WTC11 (cell line): ENCODE data around the gene SELENOI. TPM values are rescaled to one million over a fixed set of nuclear protein-coding genes. Genes with fewer than 3 reads are reported as not detected.

Experiments used
- ATAC-seq: fragments of 200-7000 bp; cut with Tn5 transposase; 2 replicates; pipeline ENCODE4 v1.10.0; 2021; ENCODE audit warnings: mild to moderate bottlenecking, moderate library complexity
- Bru-seq: library from RNA; stranded (reverse); fragments of 400-500 nt; gene quantifications from one replicate; lab custom pipeline; 2021; lab: Mats Ljungman, UMichigan
- CTCF ChIA-PET: fragments of 300-600 bp; sonication (Branson Sonifier 250); formaldehyde crosslinking; loops from one replicate; lab custom pipeline; 2021; ENCODE audit warnings: antibody characterized with exemption; lab: Charles Lee
- POLR2A ChIA-PET: fragments of 350-600 bp; sonication (Branson Sonifier 250); formaldehyde crosslinking; loops from one replicate; lab custom pipeline; 2021; ENCODE audit warnings: antibody characterized with exemption; lab: Charles Lee
- DNase-seq: peaks from one replicate; pipeline ENCODE4 v3.0.0; 2021; ENCODE audit warnings: low spot score
- H3K27ac Mint-ChIP-seq: 2 replicates; pipeline ENCODE4 v1.8.0; 2021; ENCODE audit warnings: mixed read lengths
- H3K27me3 Mint-ChIP-seq: 2 replicates; pipeline ENCODE4 v1.8.0; 2021; ENCODE audit warnings: low read depth, mild to moderate bottlenecking, moderate library complexity, mixed read lengths
- H3K36me3 Mint-ChIP-seq: 2 replicates; pipeline ENCODE4 v1.8.0; 2021; ENCODE audit warnings: mixed read lengths
- H3K4me1 Mint-ChIP-seq: 2 replicates; pipeline ENCODE4 v1.8.0; 2022; ENCODE audit warnings: mixed read lengths
- H3K4me3 Mint-ChIP-seq: 2 replicates; pipeline ENCODE4 v1.8.0; 2021; ENCODE audit warnings: mild to moderate bottlenecking, moderate library complexity, mixed read lengths
- H3K9me3 Mint-ChIP-seq: 2 replicates; pipeline ENCODE4 v1.8.0; 2021; ENCODE audit warnings: mixed read lengths
- ARID4B ChIP-seq: sonication (generic); formaldehyde crosslinking; IDR thresholded peaks from 2 replicates; pipeline ENCODE4 v1.8.0; 2023; ENCODE audit warnings: missing genetic modification reagents, mild to moderate bottlenecking, borderline replicate concordance
- ATF1 ChIP-seq: sonication (generic); formaldehyde crosslinking; IDR thresholded peaks from 2 replicates; pipeline ENCODE4 v1.8.1; 2023; ENCODE audit warnings: mild to moderate bottlenecking, moderate library complexity, missing genetic modification reagents
- CREM ChIP-seq: sonication (generic); formaldehyde crosslinking; IDR thresholded peaks from 2 replicates; pipeline ENCODE4 v1.8.1; 2022; ENCODE audit warnings: mild to moderate bottlenecking, missing genetic modification reagents, moderate library complexity
- ETV6 ChIP-seq: sonication (generic); formaldehyde crosslinking; IDR thresholded peaks from 2 replicates; pipeline ENCODE4 v1.8.1; 2022; ENCODE audit warnings: mild to moderate bottlenecking, missing genetic modification reagents
- FOXK1 ChIP-seq: sonication (generic); formaldehyde crosslinking; IDR thresholded peaks from 2 replicates; pipeline ENCODE4 v1.8.0; 2022; ENCODE audit warnings: mild to moderate bottlenecking, moderate library complexity, missing genetic modification reagents
- JUN ChIP-seq: sonication (generic); formaldehyde crosslinking; IDR thresholded peaks from 2 replicates; pipeline ENCODE4 v1.8.0; 2023; ENCODE audit warnings: mild to moderate bottlenecking, missing genetic modification reagents
- MAX ChIP-seq: sonication (generic); formaldehyde crosslinking; IDR thresholded peaks from 2 replicates; pipeline ENCODE4 v1.8.0; 2022; ENCODE audit warnings: mild to moderate bottlenecking, missing genetic modification reagents
- MYBL2 ChIP-seq: sonication (generic); formaldehyde crosslinking; IDR thresholded peaks from 2 replicates; pipeline ENCODE4 v1.8.1; 2023; ENCODE audit warnings: mild to moderate bottlenecking, moderate library complexity, missing genetic modification reagents
- NFATC4 ChIP-seq: fragments of 250-450 bp; sonication (Bioruptor Pico); IDR thresholded peaks from 2 replicates; pipeline ENCODE4 v1.9.0; 2021; ENCODE audit warnings: mild to moderate bottlenecking
- NFYB ChIP-seq: sonication (generic); formaldehyde crosslinking; conservative IDR thresholded peaks from 2 replicates; pipeline ENCODE4 v1.8.0; 2022; ENCODE audit warnings: low read depth, missing genetic modification reagents
- NR2C2 ChIP-seq: sonication (generic); formaldehyde crosslinking; IDR thresholded peaks from 2 replicates; pipeline ENCODE4 v1.8.0; 2022; ENCODE audit warnings: mild to moderate bottlenecking, missing genetic modification reagents
- OVOL2 ChIP-seq: fragments of 250-450 bp; sonication (Bioruptor Pico); IDR thresholded peaks from 2 replicates; pipeline ENCODE4 v1.9.0; 2021; ENCODE audit warnings: mild to moderate bottlenecking, borderline replicate concordance
- PRRX2 ChIP-seq: fragments of 250-450 bp; sonication (Bioruptor Pico); IDR thresholded peaks from 2 replicates; pipeline ENCODE4 v1.8.0; 2021; ENCODE audit warnings: mild to moderate bottlenecking
- RELA ChIP-seq: sonication (generic); formaldehyde crosslinking; IDR thresholded peaks from 2 replicates; pipeline ENCODE4 v1.8.1; 2022; ENCODE audit warnings: missing genetic modification reagents, mild to moderate bottlenecking, borderline replicate concordance
- SP1 ChIP-seq: sonication (generic); formaldehyde crosslinking; conservative IDR thresholded peaks from 2 replicates; pipeline ENCODE4 v1.8.1; 2022; ENCODE audit warnings: missing genetic modification reagents
- ZNF121 ChIP-seq: sonication (generic); formaldehyde crosslinking; IDR thresholded peaks from 2 replicates; pipeline ENCODE4 v1.8.0; 2023; ENCODE audit warnings: missing genetic modification reagents
- long read RNA-seq, 3 experiments: library from RNA in 1 of 3; library from capped mRNA in 1 of 3; library from polyadenylated mRNA in 1 of 3; unstranded in 2 of 3; stranded (forward) in 1 of 3; transcript quantifications; one replicate each; pipeline ENCODE4 v2.0.0, GENCODE V29; 2021
- total RNA-seq: library from RNA; stranded (reverse); gene quantifications from 3 replicates; pipeline ENCODE4 v1.2.3, GENCODE V29; 2021
- TF ChIP-seq, protein P1 (sequence below): fragments of 250-450 bp; sonication (Bioruptor Pico); IDR thresholded peaks from 2 replicates; pipeline ENCODE4 v1.9.0; 2021; ENCODE audit warnings: mild to moderate bottlenecking
- TF ChIP-seq, protein P2 (sequence below): fragments of 250-450 bp; sonication (Bioruptor Pico); IDR thresholded peaks from 2 replicates; pipeline ENCODE4 v1.9.0; 2021; ENCODE audit warnings: moderate library complexity, mild to moderate bottlenecking, inconsistent platforms, borderline replicate concordance
- TF ChIP-seq, protein P3 (sequence below): sonication (generic); formaldehyde crosslinking; IDR thresholded peaks from 2 replicates; pipeline ENCODE4 v1.8.0; 2022; ENCODE audit warnings: mild to moderate bottlenecking, missing genetic modification reagents
- TF ChIP-seq, protein P4 (sequence below): fragments of 250-450 bp; sonication (Bioruptor Pico); IDR thresholded peaks from 2 replicates; pipeline ENCODE4 v1.8.0; 2021; ENCODE audit warnings: mild to moderate bottlenecking
- TF ChIP-seq, protein P5 (sequence below): sonication (generic); formaldehyde crosslinking; IDR thresholded peaks from 2 replicates; pipeline ENCODE4 v1.8.1; 2022; ENCODE audit warnings: mild to moderate bottlenecking, moderate library complexity, missing genetic modification reagents

SELENOI gene, protein sequence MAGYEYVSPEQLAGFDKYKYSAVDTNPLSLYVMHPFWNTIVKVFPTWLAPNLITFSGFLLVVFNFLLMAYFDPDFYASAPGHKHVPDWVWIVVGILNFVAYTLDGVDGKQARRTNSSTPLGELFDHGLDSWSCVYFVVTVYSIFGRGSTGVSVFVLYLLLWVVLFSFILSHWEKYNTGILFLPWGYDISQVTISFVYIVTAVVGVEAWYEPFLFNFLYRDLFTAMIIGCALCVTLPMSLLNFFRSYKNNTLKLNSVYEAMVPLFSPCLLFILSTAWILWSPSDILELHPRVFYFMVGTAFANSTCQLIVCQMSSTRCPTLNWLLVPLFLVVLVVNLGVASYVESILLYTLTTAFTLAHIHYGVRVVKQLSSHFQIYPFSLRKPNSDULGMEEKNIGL
- total RNA-seq (39.3 to 53.1 TPM (median 45.2 TPM) in 3 replicates), Bru-seq, nascent RNA (percentile 91 among the genes with signal in this experiment)
- long read RNA-seq, experiment 1, full-length matches to known transcripts, result 38 of 137 reads
- long read RNA-seq, experiment 1, partial matches to known transcripts, result 6 of 137 reads
- long read RNA-seq, experiment 1, other reads (novel, unspliced or antisense), result 93 of 137 reads
- long read RNA-seq, experiment 2, full-length matches to known transcripts, result 5 of 39 reads
- long read RNA-seq, experiment 2, partial matches to known transcripts, result 1 of 39 reads
- long read RNA-seq, experiment 2, other reads (novel, unspliced or antisense), result 33 of 39 reads
- long read RNA-seq, experiment 3, full-length matches to known transcripts, result 1 of 13 reads
- long read RNA-seq, experiment 3, partial matches to known transcripts, result 10 of 13 reads
- long read RNA-seq, experiment 3, other reads (novel, unspliced or antisense), result 2 of 13 reads

- CTCF ChIA-PET, result interaction anchor here (0.6 to 1.8 kb wide), 8 partner anchors 27 to 174 kb away, joined by 3 to 8 read pairs (median 4); no protein-coding TSS in a partner anchor
- TF ChIP-seq, protein P1, sequence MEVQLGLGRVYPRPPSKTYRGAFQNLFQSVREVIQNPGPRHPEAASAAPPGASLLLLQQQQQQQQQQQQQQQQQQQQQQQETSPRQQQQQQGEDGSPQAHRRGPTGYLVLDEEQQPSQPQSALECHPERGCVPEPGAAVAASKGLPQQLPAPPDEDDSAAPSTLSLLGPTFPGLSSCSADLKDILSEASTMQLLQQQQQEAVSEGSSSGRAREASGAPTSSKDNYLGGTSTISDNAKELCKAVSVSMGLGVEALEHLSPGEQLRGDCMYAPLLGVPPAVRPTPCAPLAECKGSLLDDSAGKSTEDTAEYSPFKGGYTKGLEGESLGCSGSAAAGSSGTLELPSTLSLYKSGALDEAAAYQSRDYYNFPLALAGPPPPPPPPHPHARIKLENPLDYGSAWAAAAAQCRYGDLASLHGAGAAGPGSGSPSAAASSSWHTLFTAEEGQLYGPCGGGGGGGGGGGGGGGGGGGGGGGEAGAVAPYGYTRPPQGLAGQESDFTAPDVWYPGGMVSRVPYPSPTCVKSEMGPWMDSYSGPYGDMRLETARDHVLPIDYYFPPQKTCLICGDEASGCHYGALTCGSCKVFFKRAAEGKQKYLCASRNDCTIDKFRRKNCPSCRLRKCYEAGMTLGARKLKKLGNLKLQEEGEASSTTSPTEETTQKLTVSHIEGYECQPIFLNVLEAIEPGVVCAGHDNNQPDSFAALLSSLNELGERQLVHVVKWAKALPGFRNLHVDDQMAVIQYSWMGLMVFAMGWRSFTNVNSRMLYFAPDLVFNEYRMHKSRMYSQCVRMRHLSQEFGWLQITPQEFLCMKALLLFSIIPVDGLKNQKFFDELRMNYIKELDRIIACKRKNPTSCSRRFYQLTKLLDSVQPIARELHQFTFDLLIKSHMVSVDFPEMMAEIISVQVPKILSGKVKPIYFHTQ, result no peak
- TF ChIP-seq FOXK1 (CRISPR knock-in tag) (peak; percentile 73), ETV6 (peak; percentile 17; the same call in 1 of the 2 replicates), NFYB (CRISPR knock-in tag) (peak; percentile 90), MYBL2 (CRISPR knock-in tag) (peak; percentile 50; the same call in 1 of the 2 replicates), NFATC4 (no peak), RELA (CRISPR knock-in tag) (0 out of 2 replicates have a peak, but pooled peaks have one; percentile 68), ARID4B (CRISPR knock-in tag) (no peak), JUN (0 out of 2 replicates have a peak, but pooled peaks have one; percentile 31), SP1 (peak; percentile 99), OVOL2 (CRISPR knock-in tag) (no peak), ZNF121 (no peak), PRRX2 (peak; percentile 35; the same call in 1 of the 2 replicates), ATF1 (no peak), NR2C2 (CRISPR knock-in tag) (peak; percentile 92), MAX (CRISPR knock-in tag) (peak; percentile 63; the same call in 1 of the 2 replicates), CREM (CRISPR knock-in tag) (peak; percentile 86)
- TF ChIP-seq, protein P2, sequence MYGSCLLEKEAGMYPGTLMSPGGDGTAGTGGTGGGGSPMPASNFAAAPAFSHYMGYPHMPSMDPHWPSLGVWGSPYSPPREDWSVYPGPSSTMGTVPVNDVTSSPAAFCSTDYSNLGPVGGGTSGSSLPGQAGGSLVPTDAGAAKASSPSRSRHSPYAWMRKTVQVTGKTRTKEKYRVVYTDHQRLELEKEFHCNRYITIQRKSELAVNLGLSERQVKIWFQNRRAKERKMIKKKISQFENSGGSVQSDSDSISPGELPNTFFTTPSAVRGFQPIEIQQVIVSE (CRISPR knock-in tag), result no peak
- TF ChIP-seq, protein P3, sequence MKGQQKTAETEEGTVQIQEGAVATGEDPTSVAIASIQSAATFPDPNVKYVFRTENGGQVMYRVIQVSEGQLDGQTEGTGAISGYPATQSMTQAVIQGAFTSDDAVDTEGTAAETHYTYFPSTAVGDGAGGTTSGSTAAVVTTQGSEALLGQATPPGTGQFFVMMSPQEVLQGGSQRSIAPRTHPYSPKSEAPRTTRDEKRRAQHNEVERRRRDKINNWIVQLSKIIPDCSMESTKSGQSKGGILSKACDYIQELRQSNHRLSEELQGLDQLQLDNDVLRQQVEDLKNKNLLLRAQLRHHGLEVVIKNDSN (CRISPR knock-in tag), result 0 out of 2 replicates have a peak, but pooled peaks have one; percentile 25
- TF ChIP-seq, protein P4, sequence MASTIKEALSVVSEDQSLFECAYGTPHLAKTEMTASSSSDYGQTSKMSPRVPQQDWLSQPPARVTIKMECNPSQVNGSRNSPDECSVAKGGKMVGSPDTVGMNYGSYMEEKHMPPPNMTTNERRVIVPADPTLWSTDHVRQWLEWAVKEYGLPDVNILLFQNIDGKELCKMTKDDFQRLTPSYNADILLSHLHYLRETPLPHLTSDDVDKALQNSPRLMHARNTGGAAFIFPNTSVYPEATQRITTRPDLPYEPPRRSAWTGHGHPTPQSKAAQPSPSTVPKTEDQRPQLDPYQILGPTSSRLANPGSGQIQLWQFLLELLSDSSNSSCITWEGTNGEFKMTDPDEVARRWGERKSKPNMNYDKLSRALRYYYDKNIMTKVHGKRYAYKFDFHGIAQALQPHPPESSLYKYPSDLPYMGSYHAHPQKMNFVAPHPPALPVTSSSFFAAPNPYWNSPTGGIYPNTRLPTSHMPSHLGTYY (CRISPR knock-in tag), result 0 out of 2 replicates have a peak, but pooled peaks have one; percentile 48
- TF ChIP-seq, protein P5, sequence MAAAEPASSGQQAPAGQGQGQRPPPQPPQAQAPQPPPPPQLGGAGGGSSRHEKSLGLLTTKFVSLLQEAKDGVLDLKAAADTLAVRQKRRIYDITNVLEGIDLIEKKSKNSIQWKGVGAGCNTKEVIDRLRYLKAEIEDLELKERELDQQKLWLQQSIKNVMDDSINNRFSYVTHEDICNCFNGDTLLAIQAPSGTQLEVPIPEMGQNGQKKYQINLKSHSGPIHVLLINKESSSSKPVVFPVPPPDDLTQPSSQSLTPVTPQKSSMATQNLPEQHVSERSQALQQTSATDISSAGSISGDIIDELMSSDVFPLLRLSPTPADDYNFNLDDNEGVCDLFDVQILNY (CRISPR knock-in tag), result peak; percentile 56; the same call in 1 of the 2 replicates
Observed at GRCh38 chr2:26345545-26346453, at the start of gene SELENOI. Gene SELENOI, plus strand, starts transcription at chr2:26346143. Its CDS starts 90 bp downstream, at chr2:26346233.

More at GRCh38 chr2:26345545-26346453, at the start of gene SELENOI:
- Mint-ChIP-seq H3K9me3 (no peaks in the 10 kb centered on the region), H3K27ac (peak within 1 kb of the TSS; percentile 100), H3K36me3 (no peaks in the 10 kb centered on the region; the same call in 1 of the 2 replicates), H3K4me3 (peak within 1 kb of the TSS; percentile 98), H3K4me1 (peaks cover 24% of the 10 kb centered on the region), H3K27me3 (no peaks in the 10 kb centered on the region)
- POLR2A ChIA-PET, result interaction anchor here (0.6 to 1.9 kb wide), 9 partner anchors 11 to 434 kb away, joined by 3 to 7 read pairs (median 3); partner anchors contain the start of genes HADHB and RAB10
- peak; percentile 99 for DNase-seq
- peak; percentile 99 for ATAC-seq
